HG03378 (cell line): ENCODE measurements around the gene DNMT3A.

Experiments used
- ATAC-seq: cut with Tn5 transposase; IDR thresholded peaks from one replicate; pipeline ENCODE4 v1.9.1; 2021; ENCODE audit warnings: mild to moderate bottlenecking, moderate library complexity; ENCODE audit not compliant: unreplicated experiment

Gene DNMT3A

DNA sequence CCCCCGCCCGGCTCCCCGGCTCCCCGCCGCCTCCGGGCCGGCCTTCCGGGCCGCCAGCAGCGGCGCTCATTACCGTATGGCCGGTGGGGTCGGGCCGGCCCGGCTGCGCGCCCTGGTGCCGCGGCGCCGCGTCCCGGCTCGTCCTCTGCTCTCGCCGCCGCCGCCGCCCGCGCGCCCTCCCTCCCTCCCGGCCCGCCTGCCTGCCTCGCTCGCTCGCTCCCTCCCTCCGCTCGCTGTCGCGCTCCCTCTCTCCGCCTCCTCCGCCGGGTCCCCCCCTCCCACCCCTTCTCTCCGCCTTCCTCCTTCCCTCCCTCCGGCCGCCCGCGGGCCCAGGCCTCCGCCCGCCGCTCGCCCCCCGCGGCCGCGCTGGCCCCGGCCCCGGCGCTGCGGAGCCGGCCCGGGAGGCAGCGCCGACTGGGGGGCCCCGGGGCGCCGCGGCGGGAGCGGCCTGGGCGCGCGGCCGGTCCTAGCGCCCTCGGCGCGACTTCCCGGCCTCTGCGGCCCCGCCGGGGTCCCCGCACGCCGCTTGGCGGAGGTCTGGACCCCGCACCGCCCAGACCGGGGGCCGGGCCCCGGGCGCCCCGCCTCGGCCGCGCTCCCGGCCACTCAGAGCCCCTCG, at the start of gene DNMT3A:
DNMT3A (minus strand) TSS at position 173 of the 619 bp plus-strand sequence. CDS start 27,941 bp downstream, outside the sequence.
- ATAC-seq: no peak

DNA sequence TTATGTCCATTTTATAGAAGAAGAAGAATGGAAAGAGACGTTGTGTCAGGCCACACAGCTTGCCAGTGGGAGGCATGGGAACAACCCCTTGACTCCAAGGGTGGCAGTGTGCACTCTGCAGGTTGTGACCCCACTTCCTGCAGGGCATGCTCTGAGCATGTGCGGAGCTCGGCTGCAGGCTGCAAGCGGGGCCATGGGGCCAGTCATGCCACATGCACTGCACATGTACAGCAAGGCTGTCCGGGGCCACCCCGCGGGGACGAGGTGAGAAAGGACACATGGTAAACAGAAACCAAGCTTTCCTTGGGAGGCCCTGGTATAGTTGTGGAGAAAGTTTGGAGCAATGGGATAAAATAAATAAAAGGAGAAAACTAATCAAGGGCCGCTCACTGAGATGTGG, 47.4 kb upstream of the DNMT3A start:
- no peak for ATAC-seq

DNA sequence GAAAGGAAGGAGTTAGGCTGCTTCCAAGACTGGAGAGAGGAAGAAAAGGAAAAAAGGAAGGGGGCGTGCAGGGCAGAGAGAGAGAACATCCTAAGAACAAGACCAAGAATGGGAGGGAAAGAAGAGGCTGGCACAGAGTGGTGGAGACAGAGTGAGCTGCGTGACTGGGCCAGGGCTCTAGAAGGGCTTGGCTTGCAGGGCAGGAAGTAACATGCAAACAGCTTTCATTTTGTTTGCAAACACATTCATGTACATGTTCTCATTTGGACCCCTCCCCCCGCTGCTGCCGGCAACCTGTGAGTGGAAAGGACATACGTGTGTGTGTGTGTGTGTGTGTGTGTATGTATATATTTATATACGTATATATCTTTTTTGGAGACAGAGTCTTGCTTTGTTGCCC, 46.8 kb upstream of the DNMT3A start:
- ATAC-seq: no peak

DNA sequence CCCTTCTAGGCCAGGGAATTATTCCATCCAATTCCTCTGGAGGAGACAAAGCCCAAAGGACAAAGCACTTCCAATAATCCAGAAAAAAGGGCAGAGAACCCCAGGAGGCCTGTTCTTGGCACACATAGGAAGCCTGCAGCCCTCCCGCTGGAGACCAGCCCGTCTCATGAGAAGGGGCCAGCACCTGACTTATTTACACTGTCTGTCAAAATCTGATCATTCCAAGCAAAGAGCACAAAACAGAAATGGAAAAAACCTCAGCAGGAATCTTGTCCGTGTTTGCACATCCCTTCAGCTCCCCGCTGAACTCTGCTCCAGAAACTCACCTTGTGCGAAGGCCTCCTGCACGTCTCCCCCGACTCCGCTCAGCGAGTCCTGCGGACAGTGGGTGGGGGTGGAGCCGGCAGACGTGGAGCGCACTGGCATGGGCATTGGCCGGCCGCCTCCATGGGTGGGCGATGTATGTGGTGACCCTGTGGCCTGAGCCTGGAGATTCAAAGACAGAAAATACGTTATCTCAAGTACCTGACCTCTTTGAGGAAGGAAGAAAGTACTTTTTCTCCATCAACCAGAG, 46.2 kb upstream of the DNMT3A start:
- ATAC-seq: no peak

DNA sequence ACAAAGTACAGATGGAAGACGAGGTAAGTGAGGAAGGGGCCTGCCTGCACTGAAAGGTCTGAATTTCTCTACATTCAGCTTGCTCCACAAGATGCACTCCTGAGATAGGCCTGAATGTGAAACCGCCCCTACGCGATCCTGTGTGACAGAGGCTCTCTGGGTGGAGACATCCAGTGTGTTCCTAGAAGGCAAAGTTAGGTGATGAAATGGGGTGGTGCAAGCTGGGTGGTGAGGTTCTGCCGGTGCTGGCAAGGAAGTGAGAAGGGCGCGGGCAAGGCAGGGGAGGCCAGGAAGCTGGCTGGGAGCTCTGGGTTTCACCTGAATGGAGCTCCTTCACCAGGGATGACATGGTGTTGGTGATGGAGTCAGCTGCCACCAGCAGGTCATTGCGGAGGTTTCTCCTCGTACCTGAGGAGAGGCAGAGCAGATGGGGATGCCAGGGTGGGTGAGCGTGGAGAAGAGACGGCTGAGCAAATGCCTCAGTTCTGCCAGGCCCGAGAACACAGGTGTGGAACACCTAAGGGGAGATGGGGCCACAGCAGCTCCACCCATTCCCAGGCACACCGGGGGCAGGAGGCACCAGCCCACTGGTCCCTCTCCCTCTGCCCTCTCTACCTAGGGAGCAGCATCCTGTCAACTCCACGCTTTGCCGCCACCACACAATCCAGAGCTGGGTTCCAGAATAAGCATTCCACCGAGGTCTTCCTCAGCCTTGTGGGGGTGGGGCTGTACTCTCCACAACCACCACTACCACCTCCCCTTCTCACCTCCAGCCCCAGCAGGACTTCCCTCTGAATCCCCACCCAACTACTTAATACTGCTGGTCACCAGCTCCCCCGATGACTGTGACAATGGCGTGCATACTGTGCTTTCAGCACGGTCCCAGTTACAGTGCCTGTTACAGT, 45.5 kb upstream of the DNMT3A start:
- ATAC-seq: no peak

DNA sequence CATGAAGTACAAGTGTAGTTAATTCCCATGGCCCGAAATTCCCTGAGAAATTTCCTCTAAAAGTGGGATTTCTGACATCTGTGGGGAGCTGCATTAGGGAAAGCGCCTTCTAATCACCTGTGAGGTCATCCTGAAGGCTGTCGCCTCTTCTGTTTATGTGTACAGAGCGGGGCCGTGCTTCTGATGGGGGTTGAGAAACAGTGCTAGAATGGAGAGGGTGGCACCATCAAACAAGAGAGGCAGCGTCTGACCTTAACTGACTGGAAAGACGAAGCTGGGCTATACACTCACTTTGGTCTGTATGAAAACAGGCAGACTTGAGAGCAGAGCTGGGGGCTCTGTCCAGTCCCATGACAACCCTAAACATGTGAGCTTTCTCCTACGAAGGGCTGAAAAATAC, 44.2 kb upstream of the DNMT3A start:
- no peak for ATAC-seq

- no peak for ATAC-seq
These were observed 42.1 kb upstream of the DNMT3A start for GRCh38 chr2:25383806-25384205.

DNA sequence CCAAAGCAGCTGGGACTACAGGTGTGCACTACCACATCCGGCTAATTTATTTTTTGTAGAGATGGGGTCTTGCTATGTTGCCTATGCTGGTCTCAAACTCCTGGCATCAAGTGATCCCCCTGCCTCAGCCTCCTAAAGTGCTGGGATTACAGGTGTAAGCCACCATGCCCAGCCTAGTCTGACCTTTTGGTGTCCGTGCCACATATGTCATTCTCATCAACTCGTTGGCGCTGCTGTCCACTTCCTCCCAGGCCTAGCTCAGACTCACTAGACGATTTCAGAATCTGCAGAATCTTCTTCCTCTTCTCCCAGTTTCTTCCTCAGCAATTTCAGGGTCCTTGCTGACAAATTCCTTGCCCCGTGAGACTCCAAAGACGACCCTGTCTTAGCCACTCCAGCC, 39.8 kb upstream of the DNMT3A start:
- no peak for ATAC-seq

- ATAC-seq: no peak
These were observed 39.1 kb upstream of the DNMT3A start for GRCh38 chr2:25380586-25381375.

GRCh38 chr2:25380023-25380422, 38.3 kb upstream of the DNMT3A start:
- no peak for ATAC-seq

GRCh38 chr2:25379535-25379934, 37.8 kb upstream of the DNMT3A start:
- no peak for ATAC-seq

DNA sequence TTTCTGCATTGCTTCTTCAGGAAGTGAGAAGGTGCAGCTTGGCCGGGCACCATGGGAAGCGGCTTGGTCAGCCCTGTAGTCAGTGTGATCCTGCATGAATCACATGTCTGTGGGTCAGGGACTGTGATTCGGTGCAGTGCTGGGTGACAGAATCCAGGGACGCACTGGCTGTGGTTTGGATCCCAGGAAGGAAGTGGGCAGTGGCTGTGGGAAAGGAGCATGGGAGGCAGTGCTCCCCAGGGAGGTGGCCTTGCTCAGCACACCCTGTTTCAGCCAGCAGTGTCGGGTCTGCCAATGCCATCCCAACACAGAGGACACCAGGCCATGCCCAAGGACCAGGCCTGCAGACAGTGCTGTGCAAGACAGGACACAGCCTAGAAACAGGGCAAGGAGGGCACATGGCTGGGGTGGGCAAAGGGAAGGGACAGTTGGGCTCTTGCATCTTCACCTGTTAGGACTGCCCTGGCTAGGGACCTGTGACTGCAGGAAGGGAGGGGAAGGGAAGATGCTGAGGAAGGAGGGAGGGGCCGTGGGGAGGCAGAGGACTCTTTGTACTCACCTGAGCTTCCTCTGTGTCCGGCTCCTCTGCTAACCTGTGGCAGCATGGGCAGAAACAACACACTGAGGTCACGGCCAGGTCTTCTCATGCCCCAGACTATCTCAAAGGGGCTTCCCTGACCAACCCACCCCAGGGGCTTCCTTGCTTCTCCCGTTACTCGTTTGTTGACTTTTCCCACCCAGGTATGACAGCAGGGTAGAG, 37.2 kb upstream of the DNMT3A start:
- ATAC-seq: no peak

GRCh38 chr2:25377822-25378421, 36.2 kb upstream of the DNMT3A start:
- no peak for ATAC-seq

GRCh38 chr2:25376750-25377621, 35.3 kb upstream of the DNMT3A start:
- ATAC-seq: peak; percentile 92

DNA sequence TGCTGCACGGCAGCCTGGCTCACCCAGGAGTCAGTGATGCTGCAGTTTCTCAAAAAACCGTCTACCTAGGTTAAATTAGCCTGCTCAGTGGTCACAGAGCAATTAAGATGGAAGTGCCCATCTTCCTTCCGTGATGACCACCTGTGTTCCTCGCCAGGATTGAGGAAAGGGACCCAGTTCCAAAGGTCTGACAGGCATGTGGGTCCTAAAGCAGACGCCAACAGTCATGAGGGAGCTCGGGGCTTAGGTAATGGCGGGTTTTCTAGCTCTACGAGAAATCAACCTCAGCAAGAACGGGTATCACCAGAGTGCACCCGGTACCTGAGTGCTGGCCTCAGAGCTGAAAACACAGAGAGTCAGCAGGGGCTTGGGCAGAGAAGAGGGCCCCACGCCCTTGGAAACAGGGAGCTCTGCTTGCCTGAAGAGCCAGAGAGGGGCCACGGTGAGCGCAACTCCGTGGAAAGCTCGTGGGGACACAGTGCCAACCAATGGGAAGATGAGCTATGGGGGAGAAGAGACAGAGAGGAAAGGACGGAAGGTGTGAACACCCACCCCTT, 34.3 kb upstream of the DNMT3A start:
- ATAC-seq: no peak

GRCh38 chr2:25375371-25375988, 33.8 kb upstream of the DNMT3A start:
- ATAC-seq: no peak

GRCh38 chr2:25374827-25375226, 33.1 kb upstream of the DNMT3A start:
- no peak for ATAC-seq

GRCh38 chr2:25374411-25374810, 32.7 kb upstream of the DNMT3A start:
- no peak for ATAC-seq
